HCT116 (cell line): ENCODE results near the gene RPL41. TPM values are rescaled to one million over a fixed set of nuclear protein-coding genes. Genes with fewer than 3 reads are reported as not detected.

ENCODE experiments used
- ATAC-seq: fragments of 200-7000 bp; cut with Tn5 transposase; 2 replicates; pipeline ENCODE4 v1.9.1; 2020; ENCODE audit warnings: mild to moderate bottlenecking, moderate library complexity
- BruUV-seq: library from RNA; stranded (reverse); fragments of 400-500 nt; replicated peaks from 2 replicates; lab custom pipeline; 2021; lab: Mats Ljungman, UMichigan
- CTCF ChIA-PET: fragments of 300-600 bp; sonication (Branson Sonifier 250); formaldehyde crosslinking; loops from one replicate; lab custom pipeline; 2021; ENCODE audit warnings: antibody characterized with exemption; lab: Charles Lee
- POLR2A ChIA-PET: fragments of 300-600, 350-600 bp; sonication (Branson Sonifier 250); formaldehyde crosslinking; loops from one replicate; lab custom pipeline; 2021; ENCODE audit warnings: antibody characterized with exemption; lab: Charles Lee
- RAD21 ChIA-PET, 2 experiments: fragments of 300-600 bp; sonication (Branson Sonifier 250); formaldehyde crosslinking; loops; one replicate each; lab custom pipeline; 2023; ENCODE audit warnings: low total read pairs in 2 of 2; ENCODE audit not compliant: uncharacterized antibody in 2 of 2, unreplicated experiment in 2 of 2, low non-redundant PET in 1 of 2; lab: Charles Lee
- DNase-seq: peaks from one replicate; pipeline ENCODE4 v3.0.0-alpha.2; 2010; ENCODE audit warnings: low read depth, low spot score
- H2AFZ ChIP-seq: fragments of 200-600 bp; shearing (Covaris generic), sonication (generic); 2 replicates; pipeline ENCODE4 v1.6.1; 2017; ENCODE audit warnings: low read depth, mixed run types, mixed read lengths, antibody characterized with exemption, low read length; ENCODE audit not compliant: poor library complexity, severe bottlenecking
- H3K27ac ChIP-seq: 2 replicates; pipeline ENCODE4 v1.5.1; 2012; ENCODE audit warnings: low read depth, low read length
- H3K27me3 ChIP-seq: fragments of 200-600 bp; sonication (generic); 2 replicates; pipeline ENCODE4 v1.6.1; 2016; ENCODE audit warnings: mixed run types, low read length, mixed read lengths; ENCODE audit not compliant: insufficient read depth
- H3K36me3 ChIP-seq, 2 experiments: fragments of 200-500 bp in 1 of 2; fragments of 200-600 bp in 1 of 2; sonication (Bioruptor generic) in 1 of 2; sonication (generic) in 1 of 2; 2 replicates each; pipeline versions ENCODE4 v1.5.1 to v1.6.1; 2014 to 2016; ENCODE audit warnings: low read length in 2 of 2, inconsistent platforms in 1 of 2, mixed read lengths in 1 of 2, mixed run types in 1 of 2; ENCODE audit not compliant: insufficient read depth in 2 of 2, control insufficient read depth in 1 of 2
- H3K4me1 ChIP-seq, 2 experiments: fragments of 200-600 bp in 1 of 2; sonication (generic) in 1 of 2; 2 replicates each; pipeline versions ENCODE4 v1.5.1 to v1.6.1; 2012 to 2017; ENCODE audit warnings: low read length in 2 of 2, inconsistent platforms in 1 of 2, mild to moderate bottlenecking in 1 of 2, mixed read lengths in 1 of 2, mixed run types in 1 of 2, moderate library complexity in 1 of 2; ENCODE audit not compliant: insufficient read depth in 2 of 2, control insufficient read depth in 1 of 2
- H3K4me2 ChIP-seq: fragments of 200-600 bp; sonication (generic); 2 replicates; pipeline ENCODE4 v1.6.1; 2017; ENCODE audit warnings: mixed run types, low read length, mixed read lengths
- H3K4me3 ChIP-seq, 2 experiments: fragments of 200-600 bp in 1 of 2; sonication (generic) in 1 of 2; replicated peaks in 1 of 2; 2 replicates each; pipeline ENCODE4 v1.5.1; 2011 to 2016; ENCODE audit warnings: low read length in 2 of 2, control low read depth in 1 of 2, low read depth in 1 of 2, mild to moderate bottlenecking in 1 of 2, mixed read lengths in 1 of 2, mixed run types in 1 of 2
- H3K79me2 ChIP-seq: fragments of 200-600 bp; sonication (generic); 2 replicates; pipeline ENCODE4 v1.6.1; 2017; ENCODE audit warnings: mild to moderate bottlenecking, mixed run types, low read length, moderate library complexity, mixed read lengths; ENCODE audit not compliant: insufficient read depth
- H3K9ac ChIP-seq: fragments of 200-600 bp; sonication (generic); 2 replicates; pipeline ENCODE4 v1.6.1; 2016; ENCODE audit warnings: low read length, mixed read lengths
- H3K9me2 ChIP-seq: fragments of 200-600 bp; sonication (generic), shearing (Covaris generic); 2 replicates; pipeline ENCODE4 v1.6.1; 2017; ENCODE audit warnings: mixed run types, mild to moderate bottlenecking, moderate library complexity; ENCODE audit not compliant: insufficient read depth
- H3K9me3 ChIP-seq, 2 experiments: fragments of 200-500 bp in 1 of 2; fragments of 200-600 bp in 1 of 2; sonication (Bioruptor generic) in 1 of 2; sonication (generic) in 1 of 2; 2 replicates each; pipeline ENCODE4 v1.6.1; 2014 to 2017; ENCODE audit warnings: low read length in 2 of 2, mixed read lengths in 2 of 2, inconsistent platforms in 1 of 2, low read depth in 1 of 2, mild to moderate bottlenecking in 1 of 2, mixed run types in 1 of 2, moderate library complexity in 1 of 2; ENCODE audit not compliant: control insufficient read depth in 1 of 2, insufficient read depth in 1 of 2
- H4K20me1 ChIP-seq: fragments of 200-600 bp; sonication (generic), shearing (Covaris generic); 2 replicates; pipeline ENCODE4 v1.6.1; 2017; ENCODE audit warnings: mixed run types, mild to moderate bottlenecking, moderate library complexity; ENCODE audit not compliant: insufficient read depth
- CBX3 ChIP-seq: IDR thresholded peaks from 2 replicates; pipeline ENCODE4 v1.6.1; 2012; ENCODE audit warnings: low read depth
- EGR1 ChIP-seq: IDR thresholded peaks from 2 replicates; pipeline ENCODE4 v1.6.1; 2012; ENCODE audit warnings: low read depth
- ELF1 ChIP-seq: IDR thresholded peaks from 2 replicates; pipeline ENCODE4 v1.6.1; 2012; ENCODE audit warnings: low read depth, borderline replicate concordance
- EZH2 ChIP-seq: fragments of 200-600 bp; sonication (generic); IDR thresholded peaks from 2 replicates; pipeline ENCODE4 v1.6.1; 2017; ENCODE audit warnings: antibody characterized with exemption, mixed run types
- POLR2A ChIP-seq: IDR thresholded peaks from 2 replicates; pipeline ENCODE4 v1.7.0; 2011; ENCODE audit warnings: borderline replicate concordance; ENCODE audit not compliant: insufficient read depth, insufficient read length; ENCODE audit errors: extremely low read depth
- SP1 ChIP-seq: IDR thresholded peaks from 2 replicates; pipeline ENCODE4 v1.6.1; 2012; ENCODE audit warnings: low read depth
- ZFX ChIP-seq: fragments of 450-650 bp; IDR thresholded peaks from 2 replicates; pipeline ENCODE4 v1.6.1; 2017
- intact Hi-C: fragments of 100-400 bp; cut with micrococcal nuclease; formaldehyde crosslinking; loops from 2 replicates; pipeline ENCODE4 v1.10.0; 2022
- total RNA-seq: library from RNA; stranded (reverse); gene quantifications from one replicate; pipeline ENCODE4 v1.2.1, GENCODE V29; 2021; ENCODE audit not compliant: unreplicated experiment
- TF ChIP-seq, protein P1 (sequence below), 3 experiments: fragments of 200-600 bp in 1 of 3; sonication (generic) in 1 of 3; IDR thresholded peaks in 2 of 3; conservative IDR thresholded peaks in 1 of 3; 2 replicates each; pipeline ENCODE4 v1.5.1; 2012 to 2017; ENCODE audit warnings: low read depth in 2 of 3, low read length in 2 of 3, antibody characterized with exemption in 1 of 3, borderline replicate concordance in 1 of 3, control low read depth in 1 of 3, mild to moderate bottlenecking in 1 of 3, mixed read lengths in 1 of 3, mixed run types in 1 of 3, moderate library complexity in 1 of 3; ENCODE audit not compliant: insufficient read depth in 1 of 3

Gene RPL41
- total RNA-seq, 1 experiment from 2014 or later = 4,327 TPM

DNA sequence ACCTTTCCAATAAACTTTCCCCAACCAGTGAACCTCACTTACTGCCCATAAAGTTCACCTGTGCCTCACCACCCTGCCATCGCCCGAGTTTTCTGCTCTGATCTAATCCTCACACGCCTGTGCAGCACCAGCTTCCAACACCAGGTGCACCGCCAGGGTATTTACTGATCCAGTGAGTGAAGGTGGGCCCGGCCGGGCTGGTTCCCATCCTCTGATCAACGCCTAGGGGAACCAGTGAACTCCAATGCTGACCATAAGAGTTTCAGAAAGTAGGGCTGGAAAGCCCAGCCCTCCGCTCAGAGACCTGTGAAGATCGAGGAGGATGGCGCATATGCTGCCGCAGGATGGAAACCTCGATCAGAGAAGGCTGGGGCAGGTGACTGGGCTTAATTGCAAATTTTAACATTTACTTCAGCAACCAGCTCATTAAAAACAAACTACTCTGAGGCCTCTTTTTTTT is 35.3 kb downstream of the RPL41 start:
- no peaks in the 10 kb centered on the region; the same call in 1 of the 2 replicates for H3K79me2 ChIP-seq
- DNase-seq (peak; percentile 44), ATAC-seq (peak; percentile 82)
- H4K20me1 ChIP-seq = no peaks in the 10 kb centered on the region
- peak overlapping the region; percentile 68 to 71 for H3K4me3 ChIP-seq
- intact Hi-C loops = loop anchor here (2.0 kb wide), 1 partner anchor 23 kb away; the partner anchor contains the start of gene ESYT1
- H3K4me1 ChIP-seq = peaks cover 11 to 23% of the 10 kb centered on the region in 2 experiments
- TF ChIP-seq SP1 = no peak
- no peak for TF ChIP-seq ELF1
- TF ChIP-seq, protein P1, sequence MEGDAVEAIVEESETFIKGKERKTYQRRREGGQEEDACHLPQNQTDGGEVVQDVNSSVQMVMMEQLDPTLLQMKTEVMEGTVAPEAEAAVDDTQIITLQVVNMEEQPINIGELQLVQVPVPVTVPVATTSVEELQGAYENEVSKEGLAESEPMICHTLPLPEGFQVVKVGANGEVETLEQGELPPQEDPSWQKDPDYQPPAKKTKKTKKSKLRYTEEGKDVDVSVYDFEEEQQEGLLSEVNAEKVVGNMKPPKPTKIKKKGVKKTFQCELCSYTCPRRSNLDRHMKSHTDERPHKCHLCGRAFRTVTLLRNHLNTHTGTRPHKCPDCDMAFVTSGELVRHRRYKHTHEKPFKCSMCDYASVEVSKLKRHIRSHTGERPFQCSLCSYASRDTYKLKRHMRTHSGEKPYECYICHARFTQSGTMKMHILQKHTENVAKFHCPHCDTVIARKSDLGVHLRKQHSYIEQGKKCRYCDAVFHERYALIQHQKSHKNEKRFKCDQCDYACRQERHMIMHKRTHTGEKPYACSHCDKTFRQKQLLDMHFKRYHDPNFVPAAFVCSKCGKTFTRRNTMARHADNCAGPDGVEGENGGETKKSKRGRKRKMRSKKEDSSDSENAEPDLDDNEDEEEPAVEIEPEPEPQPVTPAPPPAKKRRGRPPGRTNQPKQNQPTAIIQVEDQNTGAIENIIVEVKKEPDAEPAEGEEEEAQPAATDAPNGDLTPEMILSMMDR (IDR thresholded peaks at IDR 0.05 in 2 of 3, conservative IDR thresholded peaks at IDR 0.05 in 1 of 3; ENCODE audit: borderline replicate concordance in 1 of 3, insufficient read depth in 1 of 3, low read depth in 2 of 3, low read length in 2 of 3) = peak in 2 of 3 experiments; percentile 69 to 72; a peak in 4 of 6 replicates
- no peak for TF ChIP-seq EGR1
- peak; percentile 19; the same call in 1 of the 2 replicates for TF ChIP-seq ZFX
- no peak for TF ChIP-seq EZH2
- no peak for TF ChIP-seq CBX3
- TF ChIP-seq POLR2A = peak; percentile 5
- CTCF ChIA-PET = interaction anchor here (1.0 to 1.4 kb wide), 3 partner anchors 9 to 34 kb away, joined by 3 to 7 read pairs (median 6); partner anchors contain the start of genes ESYT1 and ZC3H10
- H3K27ac ChIP-seq = peak overlapping the region; percentile 91
- no peaks in the 10 kb centered on the region for H3K9me2 ChIP-seq
- H3K4me2 ChIP-seq = peak overlapping the region; percentile 81
- no peak overlapping the region for H2AFZ ChIP-seq
- RAD21 ChIA-PET = interaction anchor here in 1 of 2 experiments (1.3 kb wide), 1 partner anchor 24 kb away, joined by 3 read pairs; the partner anchor contains the start of gene ESYT1
- H3K27me3 ChIP-seq = no peaks in the 10 kb centered on the region
- no peaks in the 10 kb centered on the region for H3K9me3 ChIP-seq
- TSS peak; percentile 93 for BruUV-seq
- no peaks in the 10 kb centered on the region; a peak in 1 of 4 replicates for H3K36me3 ChIP-seq
- peak overlapping the region; percentile 80 for H3K9ac ChIP-seq
- POLR2A ChIA-PET = interaction anchor here (1.0 to 1.9 kb wide), 4 partner anchors 24 to 47 kb away, joined by 3 to 18 read pairs (median 4); partner anchors contain the start of genes ESYT1, PA2G4 and SMARCC2
